CD4-positive, alpha-beta T cell treated with Interleukin-6 at 100 ng/mL for 8 hours (primary cell): Measurements from ENCODE around the gene EPB41L2.
"Not testable (repeated sequence)": the region's sequence is repeated elsewhere in the genome, so short reads cannot be mapped to it uniquely, and the experiment has no call there.

Experiments used
- DNase-seq: peaks from one replicate; pipeline ENCODE4 v3.0.0-alpha.2; 2020; ENCODE audit warnings: mixed read lengths, low spot score

The EPB41L2 gene

DNA sequence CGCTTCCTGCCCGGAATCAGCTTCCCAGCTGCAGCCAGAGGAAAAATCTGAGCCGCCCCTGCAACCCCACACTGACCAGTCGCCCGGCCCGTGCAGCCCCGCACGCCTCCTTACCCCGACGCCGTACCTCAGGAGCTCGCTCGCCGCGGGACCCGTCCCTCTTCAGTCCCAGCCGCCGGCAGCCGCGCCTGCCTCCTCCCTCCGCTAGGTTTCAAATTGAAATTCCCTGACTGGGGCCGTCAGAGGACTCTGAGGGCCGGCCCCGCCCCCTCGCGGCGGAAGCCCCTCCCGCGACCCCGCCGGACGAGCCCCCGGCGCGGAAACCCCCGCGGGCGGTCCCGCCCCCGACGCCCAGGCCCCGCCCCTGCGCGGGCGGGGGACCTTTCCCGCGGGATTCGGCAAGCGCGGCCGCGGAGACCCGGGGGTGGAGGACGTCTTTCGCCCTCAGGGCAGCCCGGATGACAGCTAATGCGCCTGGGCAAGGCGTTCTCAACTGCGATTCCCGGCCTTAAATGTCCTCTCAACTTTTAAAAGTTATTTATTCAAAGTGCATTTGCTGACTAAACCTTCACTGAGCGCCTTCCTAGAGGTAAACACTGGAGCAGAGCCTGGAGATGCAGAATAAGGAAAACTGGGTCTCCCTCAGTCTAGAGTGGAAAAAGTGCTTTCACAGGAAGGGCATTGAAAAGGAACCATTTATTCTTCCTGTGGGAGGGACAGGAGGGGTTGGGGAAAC, at the start of gene EPB41L2:
Gene EPB41L2 (minus strand): TSS at position 218 of the 736 bp plus-strand sequence. CDS start 106,760 bp downstream, outside the sequence.
- DNase-seq = peak; percentile 80

DNA sequence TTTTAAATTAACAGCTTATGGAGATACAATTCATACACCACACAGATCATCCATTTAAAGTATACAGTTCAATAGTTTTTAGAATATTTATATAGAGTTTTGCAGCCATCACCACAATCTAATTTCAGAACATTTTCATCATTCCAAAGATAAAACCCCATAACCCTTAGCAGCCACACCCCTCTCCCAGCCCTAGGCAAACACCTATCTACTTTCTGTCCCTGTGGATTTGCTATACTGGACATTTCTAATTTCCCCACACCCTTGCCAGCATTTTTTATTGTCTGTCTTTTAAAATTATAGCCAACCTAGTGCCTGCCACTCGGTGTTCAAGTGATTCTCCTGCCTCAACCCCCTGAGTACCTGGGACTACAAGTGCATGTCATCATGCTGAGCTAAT, 49.2 kb upstream of the EPB41L2 start:
- DNase-seq = no peak

DNA sequence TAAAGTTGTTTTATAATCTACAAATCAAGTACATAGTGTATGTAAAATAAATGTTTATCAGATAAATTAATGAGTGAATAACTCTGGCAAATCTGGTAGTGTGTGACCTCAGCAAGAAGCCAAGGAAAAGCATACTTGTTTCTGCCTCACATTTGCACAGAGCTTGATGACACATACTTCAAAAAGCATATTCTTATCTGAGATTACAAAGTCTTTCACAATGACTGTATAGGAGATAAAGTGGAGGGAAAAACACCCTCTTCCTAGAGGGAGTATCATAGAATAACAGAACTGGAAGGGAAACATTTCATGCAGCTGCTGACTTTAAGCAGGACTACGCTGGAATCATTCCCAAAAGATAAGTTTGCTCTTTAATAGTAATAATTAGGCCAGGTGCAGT, 44.1 kb upstream of the EPB41L2 start:
- no peak for DNase-seq

DNA sequence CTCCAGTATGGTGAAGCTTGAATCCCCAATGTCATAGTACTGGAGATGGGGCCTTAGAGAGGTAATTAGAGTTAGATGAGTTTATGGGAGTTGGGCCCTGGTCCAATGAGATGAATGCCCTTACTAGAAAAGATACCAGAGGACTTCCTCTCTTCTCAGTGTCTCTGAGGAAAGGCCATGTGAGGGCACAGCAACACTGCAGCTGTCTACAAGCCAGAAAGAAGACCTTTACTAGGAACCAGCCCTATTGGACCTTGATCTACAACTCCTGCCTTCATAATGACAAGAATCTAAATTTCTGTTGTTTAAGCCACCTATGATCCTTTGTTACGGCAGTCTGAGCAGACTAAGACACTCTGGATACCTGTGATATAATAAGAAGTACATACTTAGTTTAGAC, 40.9 kb upstream of the EPB41L2 start:
- no peak for DNase-seq

- DNase-seq = no peak
Measured at GRCh38 chr6:131103296-131103695, 40.3 kb upstream of the EPB41L2 start.

DNA sequence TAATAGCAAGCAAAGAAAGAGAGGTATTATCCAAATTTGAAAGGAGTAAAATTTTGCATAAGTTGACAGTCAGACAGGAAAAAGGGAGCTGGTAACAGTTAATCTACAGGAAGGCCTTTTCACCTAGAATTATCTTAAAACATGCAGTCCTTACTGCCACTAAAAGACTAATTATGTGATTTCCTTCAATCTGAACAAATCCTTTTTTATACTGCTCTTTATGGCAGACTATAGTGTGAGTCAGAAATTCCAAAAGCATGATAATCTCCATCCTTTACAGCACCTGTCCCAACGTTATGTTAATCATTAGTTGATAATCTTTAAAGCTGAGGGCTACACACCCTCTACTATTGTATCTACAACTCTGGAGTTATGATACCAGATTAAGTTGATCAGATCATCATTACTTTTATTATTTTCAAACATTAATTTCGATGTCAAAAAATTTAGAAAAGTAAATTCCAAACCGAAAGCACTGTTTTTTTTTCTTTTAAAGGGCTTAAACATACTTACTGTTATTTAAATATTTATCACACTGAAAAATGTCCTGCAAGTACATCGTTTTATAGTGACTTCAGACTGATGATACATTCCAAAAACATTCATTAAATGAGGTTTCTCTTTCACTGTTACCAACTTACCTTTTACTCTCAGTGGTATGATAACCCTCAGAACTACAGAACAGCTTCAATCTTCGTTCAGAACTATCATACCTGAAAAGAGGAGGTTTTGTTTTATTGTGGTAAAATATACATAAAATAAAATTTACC, 39.1 kb upstream of the EPB41L2 start:
- DNase-seq = no peak

DNA sequence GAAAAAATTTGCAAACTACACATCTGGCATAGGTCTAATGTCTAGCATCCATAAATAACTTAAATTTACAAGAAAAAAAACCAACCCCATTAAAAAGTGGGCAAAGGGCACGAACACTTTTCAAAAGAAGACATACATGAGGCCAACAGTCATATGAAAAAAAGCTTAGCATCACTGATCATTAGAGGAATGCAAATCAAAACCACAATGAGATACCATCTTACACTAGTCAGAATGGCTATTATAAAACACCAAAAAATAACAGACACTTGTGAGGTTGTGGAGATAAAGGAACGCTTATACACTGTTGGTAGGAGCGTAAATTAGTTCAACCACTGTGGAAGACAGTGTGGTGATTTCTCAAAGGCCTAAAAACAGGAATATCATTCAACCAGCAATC, 33.7 kb upstream of the EPB41L2 start:
- DNase-seq = no peak

GRCh38 chr6:131093334-131093733, 30.3 kb upstream of the EPB41L2 start:
- DNase-seq = no peak

GRCh38 chr6:131091944-131092343, 28.9 kb upstream of the EPB41L2 start:
- not testable (repeated sequence) for DNase-seq

DNA sequence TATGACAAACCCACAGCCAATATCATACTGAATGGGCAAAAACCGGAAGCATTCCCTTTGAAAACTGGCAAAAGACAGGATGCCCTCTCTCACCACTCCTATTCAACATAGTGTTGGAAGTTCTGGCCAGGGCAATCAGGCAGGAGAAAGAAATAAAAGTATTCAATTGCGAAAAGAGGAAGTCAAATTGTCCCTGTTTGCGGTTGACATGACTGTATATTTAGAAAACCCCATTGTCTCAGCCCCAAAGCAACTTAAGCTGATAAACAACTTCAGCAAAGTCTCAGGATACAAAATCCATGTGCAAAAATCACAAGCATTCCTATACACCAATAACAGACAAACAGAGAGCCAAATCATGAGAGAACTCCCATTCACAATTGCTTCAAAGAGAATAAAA, 27.3 kb upstream of the EPB41L2 start:
- not testable (repeated sequence) for DNase-seq

DNA sequence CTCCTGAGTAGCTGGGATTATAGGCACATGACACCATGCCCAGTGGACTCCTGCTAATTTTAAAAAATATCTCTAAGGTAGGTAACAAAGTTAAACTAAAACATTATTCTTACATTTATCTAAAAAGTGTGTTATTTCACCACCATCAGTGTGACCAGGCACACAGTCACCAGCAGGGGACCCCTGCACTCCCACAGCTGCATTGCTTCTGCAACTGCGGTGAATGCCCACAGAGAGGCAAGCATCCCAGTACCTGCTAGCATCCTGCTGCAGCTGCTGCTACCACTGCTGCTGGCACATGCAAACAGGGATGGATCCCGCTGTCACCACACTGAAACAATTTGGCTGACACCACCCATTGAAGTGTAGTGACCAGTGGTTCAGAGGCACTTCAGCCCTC, 21.9 kb upstream of the EPB41L2 start:
- no peak for DNase-seq

- no peak for DNase-seq
Measured at GRCh38 chr6:131083687-131084086, 20.6 kb upstream of the EPB41L2 start.

- no peak for DNase-seq
Measured at GRCh38 chr6:131082335-131082734, 19.3 kb upstream of the EPB41L2 start.

DNA sequence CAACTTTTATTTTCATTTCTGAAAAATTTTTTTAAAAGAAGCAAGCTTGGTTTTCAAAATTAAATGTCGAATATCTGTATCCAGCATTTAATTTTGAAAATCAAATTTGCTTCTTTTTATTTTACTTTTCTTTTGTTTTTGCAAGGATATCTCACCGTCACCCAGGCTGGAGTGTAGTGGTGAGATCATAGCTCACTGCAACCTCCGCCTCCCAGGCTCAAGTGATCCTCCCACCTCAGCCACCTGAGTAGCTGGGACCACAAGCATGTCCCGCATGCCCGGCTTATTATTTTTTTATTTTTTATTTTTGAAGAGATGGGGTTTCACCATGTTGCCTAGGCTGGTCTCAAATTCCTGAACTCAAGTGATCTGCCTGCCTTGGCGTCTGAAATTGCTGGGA, 17.0 kb upstream of the EPB41L2 start:
- no peak for DNase-seq

GRCh38 chr6:131073577-131073976, 10.5 kb upstream of the EPB41L2 start:
- DNase-seq = no peak

GRCh38 chr6:131070061-131070460, 7.0 kb upstream of the EPB41L2 start:
- DNase-seq = no peak

- DNase-seq = no peak
Measured at GRCh38 chr6:131068165-131068564, 5.1 kb upstream of the EPB41L2 start.

DNA sequence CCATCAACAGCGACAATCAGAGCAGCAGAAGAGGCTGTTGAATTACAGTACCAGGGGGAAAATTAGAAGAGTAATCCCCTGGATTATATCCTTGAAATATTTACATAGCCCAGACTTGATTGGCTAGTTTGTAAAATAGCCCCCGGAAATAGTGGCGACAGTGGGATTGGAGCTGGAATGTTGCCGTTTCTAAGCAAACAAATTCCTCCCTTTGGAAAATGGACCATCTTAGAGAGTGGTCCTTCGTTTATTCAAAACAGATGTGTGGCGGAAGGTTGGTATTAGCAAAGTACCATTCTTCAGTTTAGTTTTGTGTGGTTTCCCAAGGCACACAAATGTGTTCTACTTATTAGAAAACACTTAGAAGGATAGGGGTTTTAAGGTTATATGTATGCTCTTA, 4.5 kb upstream of the EPB41L2 start:
- no peak for DNase-seq

GRCh38 chr6:131065824-131066171, 2.8 kb upstream of the EPB41L2 start:
- no peak for DNase-seq

GRCh38 chr6:131065112-131065823, 2.2 kb upstream of the EPB41L2 start:
- no peak for DNase-seq

GRCh38 chr6:131063764-131064272, 773 bp upstream of the EPB41L2 start:
- DNase-seq = no peak

- DNase-seq = no peak
Measured at GRCh38 chr6:131062241-131063027, 611 bp downstream of the EPB41L2 start.
